NB4 (cell line): Measurements from ENCODE around the gene ADNP.

Source experiments
- POLR2A ChIP-seq: IDR thresholded peaks from 2 replicates; pipeline ENCODE4 v1.6.1; 2011; ENCODE audit warnings: mild to moderate bottlenecking; ENCODE audit not compliant: insufficient read length; ENCODE audit errors: extremely low read depth
- TF ChIP-seq, protein P1 (sequence below): IDR thresholded peaks from one replicate; pipeline ENCODE4 v1.5.1; 2012; ENCODE audit warnings: low read depth, low read length
- TF ChIP-seq, protein P2 (sequence below): IDR thresholded peaks from 2 replicates; pipeline ENCODE4 v1.6.1; 2011; ENCODE audit warnings: low read depth, low read length

DNA sequence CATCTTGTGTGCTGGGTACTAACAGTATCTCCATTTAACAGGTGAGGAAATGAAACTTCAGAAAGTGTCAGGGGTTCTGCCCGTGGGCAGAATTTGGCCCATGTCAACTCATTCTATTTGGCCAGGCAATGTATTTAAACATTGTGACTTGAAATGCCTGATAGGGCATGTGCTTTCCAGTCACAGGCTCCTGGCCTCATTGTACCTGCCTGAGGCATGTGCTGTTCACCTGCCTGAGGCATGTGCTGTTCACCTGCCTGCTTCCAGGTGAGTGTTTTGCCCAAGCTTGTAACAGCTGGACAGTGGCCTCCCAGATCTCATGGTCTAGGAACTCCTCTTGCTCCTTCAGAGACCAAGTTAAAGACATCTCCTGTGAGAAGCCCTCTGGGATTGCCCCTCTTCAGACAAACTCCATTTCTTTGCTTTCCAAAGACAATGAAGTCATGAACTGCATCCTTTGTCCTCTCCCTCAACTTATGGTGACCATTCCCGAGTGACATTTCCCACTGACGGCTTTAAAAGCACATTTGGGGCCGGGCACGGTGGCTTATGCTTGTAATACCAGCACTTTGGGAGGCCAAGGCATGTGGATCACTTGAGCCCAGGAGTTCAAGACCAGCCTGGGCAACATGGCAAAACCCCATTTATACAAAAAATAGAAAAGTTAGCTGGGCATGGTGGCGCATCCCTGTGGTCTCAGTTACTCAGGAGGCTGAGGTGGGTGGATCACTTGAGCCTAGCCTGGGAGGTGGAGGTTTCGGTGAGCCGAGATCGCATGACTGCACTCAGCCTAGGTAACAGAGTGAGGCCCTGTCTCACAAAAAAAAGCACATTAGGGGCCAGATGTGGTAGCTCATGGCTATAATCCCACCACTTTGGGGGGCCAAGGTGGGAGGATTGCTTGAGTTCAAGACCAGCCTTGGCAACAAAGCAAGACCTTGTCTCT lies 87.6 kb downstream of the ADNP start:
- TF ChIP-seq, protein P1, sequence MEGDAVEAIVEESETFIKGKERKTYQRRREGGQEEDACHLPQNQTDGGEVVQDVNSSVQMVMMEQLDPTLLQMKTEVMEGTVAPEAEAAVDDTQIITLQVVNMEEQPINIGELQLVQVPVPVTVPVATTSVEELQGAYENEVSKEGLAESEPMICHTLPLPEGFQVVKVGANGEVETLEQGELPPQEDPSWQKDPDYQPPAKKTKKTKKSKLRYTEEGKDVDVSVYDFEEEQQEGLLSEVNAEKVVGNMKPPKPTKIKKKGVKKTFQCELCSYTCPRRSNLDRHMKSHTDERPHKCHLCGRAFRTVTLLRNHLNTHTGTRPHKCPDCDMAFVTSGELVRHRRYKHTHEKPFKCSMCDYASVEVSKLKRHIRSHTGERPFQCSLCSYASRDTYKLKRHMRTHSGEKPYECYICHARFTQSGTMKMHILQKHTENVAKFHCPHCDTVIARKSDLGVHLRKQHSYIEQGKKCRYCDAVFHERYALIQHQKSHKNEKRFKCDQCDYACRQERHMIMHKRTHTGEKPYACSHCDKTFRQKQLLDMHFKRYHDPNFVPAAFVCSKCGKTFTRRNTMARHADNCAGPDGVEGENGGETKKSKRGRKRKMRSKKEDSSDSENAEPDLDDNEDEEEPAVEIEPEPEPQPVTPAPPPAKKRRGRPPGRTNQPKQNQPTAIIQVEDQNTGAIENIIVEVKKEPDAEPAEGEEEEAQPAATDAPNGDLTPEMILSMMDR, result no peak
- TF ChIP-seq POLR2A, result no peak
- TF ChIP-seq, protein P2, sequence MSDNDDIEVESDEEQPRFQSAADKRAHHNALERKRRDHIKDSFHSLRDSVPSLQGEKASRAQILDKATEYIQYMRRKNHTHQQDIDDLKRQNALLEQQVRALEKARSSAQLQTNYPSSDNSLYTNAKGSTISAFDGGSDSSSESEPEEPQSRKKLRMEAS, result no peak
